Body of pancreas (tissue), 4 donors: Measurements from ENCODE around the gene RANBP3.

Experiments used
- CTCF ChIP-seq, 7 experiments: fragments of 450-650 bp in 4 of 7; fragments of 200-600 bp in 3 of 7; sonication (generic) in 3 of 7; IDR thresholded peaks; one replicate each; pipeline ENCODE4 v1.5.1; 2016 to 2019; ENCODE audit warnings: antibody characterized with exemption in 7 of 7
- POLR2A ChIP-seq, 3 donors: fragments of 450-650 bp; IDR thresholded peaks; one replicate each; pipeline ENCODE4 v1.6.1; 2016; ENCODE audit warnings: antibody characterized with exemption in 3 of 3, mild to moderate bottlenecking in 2 of 3

- TF ChIP-seq CTCF (IDR thresholded peaks at IDR 0.05): no peak
- no peak for TF ChIP-seq POLR2A (IDR thresholded peaks at IDR 0.05)
These were observed 72.7 kb downstream of the RANBP3 start for GRCh38 chr19:5905114-5905778.
